HCT116 (cell line): ENCODE results near the gene OPHN1. TPM values are rescaled to one million over a fixed set of nuclear protein-coding genes. Genes with fewer than 3 reads are reported as not detected.

Source experiments
- ATAC-seq: fragments of 200-7000 bp; cut with Tn5 transposase; 2 replicates; pipeline ENCODE4 v1.9.1; 2020; ENCODE audit warnings: mild to moderate bottlenecking, moderate library complexity
- BruUV-seq: library from RNA; stranded (reverse); fragments of 400-500 nt; replicated peaks from 2 replicates; lab custom pipeline; 2021; lab: Mats Ljungman, UMichigan
- CTCF ChIA-PET: fragments of 300-600 bp; sonication (Branson Sonifier 250); formaldehyde crosslinking; loops from one replicate; lab custom pipeline; 2021; ENCODE audit warnings: antibody characterized with exemption; lab: Charles Lee
- POLR2A ChIA-PET: fragments of 300-600, 350-600 bp; sonication (Branson Sonifier 250); formaldehyde crosslinking; loops from one replicate; lab custom pipeline; 2021; ENCODE audit warnings: antibody characterized with exemption; lab: Charles Lee
- RAD21 ChIA-PET, 2 experiments: fragments of 300-600 bp; sonication (Branson Sonifier 250); formaldehyde crosslinking; loops; one replicate each; lab custom pipeline; 2023; ENCODE audit warnings: low total read pairs in 2 of 2; ENCODE audit not compliant: uncharacterized antibody in 2 of 2, unreplicated experiment in 2 of 2, low non-redundant PET in 1 of 2; lab: Charles Lee
- DNase-seq: peaks from one replicate; pipeline ENCODE4 v3.0.0-alpha.2; 2010; ENCODE audit warnings: low read depth, low spot score
- H2AFZ ChIP-seq: fragments of 200-600 bp; shearing (Covaris generic), sonication (generic); 2 replicates; pipeline ENCODE4 v1.6.1; 2017; ENCODE audit warnings: low read depth, mixed run types, mixed read lengths, antibody characterized with exemption, low read length; ENCODE audit not compliant: poor library complexity, severe bottlenecking
- H3K27ac ChIP-seq: 2 replicates; pipeline ENCODE4 v1.5.1; 2012; ENCODE audit warnings: low read depth, low read length
- H3K27me3 ChIP-seq: fragments of 200-600 bp; sonication (generic); 2 replicates; pipeline ENCODE4 v1.6.1; 2016; ENCODE audit warnings: mixed run types, low read length, mixed read lengths; ENCODE audit not compliant: insufficient read depth
- H3K36me3 ChIP-seq, 2 experiments: fragments of 200-500 bp in 1 of 2; fragments of 200-600 bp in 1 of 2; sonication (Bioruptor generic) in 1 of 2; sonication (generic) in 1 of 2; 2 replicates each; pipeline versions ENCODE4 v1.5.1 to v1.6.1; 2014 to 2016; ENCODE audit warnings: low read length in 2 of 2, inconsistent platforms in 1 of 2, mixed read lengths in 1 of 2, mixed run types in 1 of 2; ENCODE audit not compliant: insufficient read depth in 2 of 2, control insufficient read depth in 1 of 2
- H3K4me1 ChIP-seq, 2 experiments: fragments of 200-600 bp in 1 of 2; sonication (generic) in 1 of 2; 2 replicates each; pipeline versions ENCODE4 v1.5.1 to v1.6.1; 2012 to 2017; ENCODE audit warnings: low read length in 2 of 2, inconsistent platforms in 1 of 2, mild to moderate bottlenecking in 1 of 2, mixed read lengths in 1 of 2, mixed run types in 1 of 2, moderate library complexity in 1 of 2; ENCODE audit not compliant: insufficient read depth in 2 of 2, control insufficient read depth in 1 of 2
- H3K4me2 ChIP-seq: fragments of 200-600 bp; sonication (generic); 2 replicates; pipeline ENCODE4 v1.6.1; 2017; ENCODE audit warnings: mixed run types, low read length, mixed read lengths
- H3K4me3 ChIP-seq, 2 experiments: fragments of 200-600 bp in 1 of 2; sonication (generic) in 1 of 2; replicated peaks in 1 of 2; 2 replicates each; pipeline ENCODE4 v1.5.1; 2011 to 2016; ENCODE audit warnings: low read length in 2 of 2, control low read depth in 1 of 2, low read depth in 1 of 2, mild to moderate bottlenecking in 1 of 2, mixed read lengths in 1 of 2, mixed run types in 1 of 2
- H3K79me2 ChIP-seq: fragments of 200-600 bp; sonication (generic); 2 replicates; pipeline ENCODE4 v1.6.1; 2017; ENCODE audit warnings: mild to moderate bottlenecking, mixed run types, low read length, moderate library complexity, mixed read lengths; ENCODE audit not compliant: insufficient read depth
- H3K9ac ChIP-seq: fragments of 200-600 bp; sonication (generic); 2 replicates; pipeline ENCODE4 v1.6.1; 2016; ENCODE audit warnings: low read length, mixed read lengths
- H3K9me2 ChIP-seq: fragments of 200-600 bp; sonication (generic), shearing (Covaris generic); 2 replicates; pipeline ENCODE4 v1.6.1; 2017; ENCODE audit warnings: mixed run types, mild to moderate bottlenecking, moderate library complexity; ENCODE audit not compliant: insufficient read depth
- H3K9me3 ChIP-seq, 2 experiments: fragments of 200-500 bp in 1 of 2; fragments of 200-600 bp in 1 of 2; sonication (Bioruptor generic) in 1 of 2; sonication (generic) in 1 of 2; 2 replicates each; pipeline ENCODE4 v1.6.1; 2014 to 2017; ENCODE audit warnings: low read length in 2 of 2, mixed read lengths in 2 of 2, inconsistent platforms in 1 of 2, low read depth in 1 of 2, mild to moderate bottlenecking in 1 of 2, mixed run types in 1 of 2, moderate library complexity in 1 of 2; ENCODE audit not compliant: control insufficient read depth in 1 of 2, insufficient read depth in 1 of 2
- H4K20me1 ChIP-seq: fragments of 200-600 bp; sonication (generic), shearing (Covaris generic); 2 replicates; pipeline ENCODE4 v1.6.1; 2017; ENCODE audit warnings: mixed run types, mild to moderate bottlenecking, moderate library complexity; ENCODE audit not compliant: insufficient read depth
- ATF3 ChIP-seq: IDR thresholded peaks from 2 replicates; pipeline ENCODE4 v1.6.1; 2012
- EZH2 ChIP-seq: fragments of 200-600 bp; sonication (generic); IDR thresholded peaks from 2 replicates; pipeline ENCODE4 v1.6.1; 2017; ENCODE audit warnings: antibody characterized with exemption, mixed run types
- EZH2phosphoT487 ChIP-seq: fragments of 200-600 bp; IDR thresholded peaks from 2 replicates; pipeline ENCODE4 v1.6.1; 2018; ENCODE audit warnings: antibody characterized with exemption, borderline replicate concordance
- FOSL1 ChIP-seq: IDR thresholded peaks from 2 replicates; pipeline ENCODE4 v1.6.1; 2012; ENCODE audit warnings: low read depth
- JUND ChIP-seq: IDR thresholded peaks from 2 replicates; pipeline ENCODE4 v1.6.1; 2012
- RAD21 ChIP-seq: IDR thresholded peaks from 2 replicates; pipeline ENCODE4 v1.6.1; 2012; ENCODE audit warnings: low read depth, mild to moderate bottlenecking
- REST ChIP-seq: IDR thresholded peaks from 2 replicates; pipeline ENCODE4 v1.6.1; 2012; ENCODE audit warnings: low read depth
- SIN3A ChIP-seq: IDR thresholded peaks from 2 replicates; pipeline ENCODE4 v1.6.1; 2012; ENCODE audit warnings: low read depth
- SRF ChIP-seq: IDR thresholded peaks from 2 replicates; pipeline ENCODE4 v1.6.1; 2012; ENCODE audit warnings: low read depth
- TCF7L2 ChIP-seq: IDR thresholded peaks from 2 replicates; pipeline ENCODE4 v1.7.0; 2011; ENCODE audit warnings: borderline replicate concordance, inconsistent platforms; ENCODE audit not compliant: insufficient read depth, insufficient read length; ENCODE audit errors: extremely low read depth
- YY1 ChIP-seq: IDR thresholded peaks from 2 replicates; pipeline ENCODE4 v1.6.1; 2011; ENCODE audit warnings: low read length, low read depth, moderate library complexity, mild to moderate bottlenecking; ENCODE audit not compliant: insufficient replicate concordance; ENCODE audit errors: extremely low read depth
- ZFX ChIP-seq: fragments of 450-650 bp; IDR thresholded peaks from 2 replicates; pipeline ENCODE4 v1.6.1; 2017
- intact Hi-C: fragments of 100-400 bp; cut with micrococcal nuclease; formaldehyde crosslinking; loops from 2 replicates; pipeline ENCODE4 v1.10.0; 2022
- total RNA-seq: library from RNA; stranded (reverse); gene quantifications from one replicate; pipeline ENCODE4 v1.2.1, GENCODE V29; 2021; ENCODE audit not compliant: unreplicated experiment

OPHN1 gene
- total RNA-seq, 1 experiment from 2014 or later: 2.9 TPM

GRCh38 chrX:68113837-68114572 lies 319.3 kb downstream of the OPHN1 start:
- H3K9me3 ChIP-seq: no peaks in the 10 kb centered on the region
- ChIA-PET CTCF (no interaction called here), RAD21 (no interaction called here), POLR2A (no interaction called here)
- no peak overlapping the region for H3K4me3 ChIP-seq
- peak overlapping the region; percentile 48 for H3K4me2 ChIP-seq
- H3K27me3 ChIP-seq: no peaks in the 10 kb centered on the region
- no peak for TF ChIP-seq RAD21
- no peak for TF ChIP-seq EZH2phosphoT487
- no peak for TF ChIP-seq YY1
- TF ChIP-seq REST: no peak
- no peak for TF ChIP-seq FOSL1
- TF ChIP-seq SIN3A: no peak
- no peak for TF ChIP-seq EZH2
- no peak for TF ChIP-seq ZFX
- no peak for TF ChIP-seq TCF7L2
- no peak for TF ChIP-seq SRF
- TF ChIP-seq JUND: no peak
- no peak for TF ChIP-seq ATF3
- no peaks in the 10 kb centered on the region for H4K20me1 ChIP-seq
- no peaks in the 10 kb centered on the region for H3K36me3 ChIP-seq
- H3K9ac ChIP-seq: no peak overlapping the region
- intact Hi-C loops: no loop called here
- DNase-seq: no peak
- no TSS peak for BruUV-seq
- no peak overlapping the region for H2AFZ ChIP-seq
- no peaks in the 10 kb centered on the region for H3K79me2 ChIP-seq
- no peak overlapping the region for H3K27ac ChIP-seq
- peaks cover 5 to 15% of the 10 kb centered on the region in 2 experiments; a peak in 3 of 4 replicates for H3K4me1 ChIP-seq
- peak; percentile 36; the same call in 1 of the 2 replicates for ATAC-seq
- H3K9me2 ChIP-seq: no peaks in the 10 kb centered on the region
